ENCODE results near the gene NEGR1.

The NEGR1 gene

DNA sequence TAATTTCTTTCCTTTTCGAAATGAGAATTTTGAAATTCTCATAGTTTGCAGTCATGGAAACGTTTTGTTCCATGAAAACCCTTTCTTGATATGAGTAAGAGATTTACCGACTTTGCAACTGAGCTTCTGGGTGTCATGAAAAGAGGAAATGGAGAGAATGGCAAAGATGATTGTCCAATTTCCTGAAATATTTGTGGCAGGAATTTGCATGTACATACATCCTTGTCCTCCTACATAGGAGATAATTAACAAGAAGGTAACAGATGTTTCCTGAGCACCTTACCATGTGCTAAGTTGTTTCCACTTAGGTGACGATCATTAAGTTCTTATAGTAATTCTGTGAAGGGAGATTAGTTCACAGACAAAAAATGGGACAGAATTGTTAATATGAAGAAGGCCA lies 170.7 kb downstream of the NEGR1 start:
- no peak for DNase-seq

GRCh38 chr1:72109916-72110315 lies 172.4 kb downstream of the NEGR1 start:
- DNase-seq, result no peak

DNA sequence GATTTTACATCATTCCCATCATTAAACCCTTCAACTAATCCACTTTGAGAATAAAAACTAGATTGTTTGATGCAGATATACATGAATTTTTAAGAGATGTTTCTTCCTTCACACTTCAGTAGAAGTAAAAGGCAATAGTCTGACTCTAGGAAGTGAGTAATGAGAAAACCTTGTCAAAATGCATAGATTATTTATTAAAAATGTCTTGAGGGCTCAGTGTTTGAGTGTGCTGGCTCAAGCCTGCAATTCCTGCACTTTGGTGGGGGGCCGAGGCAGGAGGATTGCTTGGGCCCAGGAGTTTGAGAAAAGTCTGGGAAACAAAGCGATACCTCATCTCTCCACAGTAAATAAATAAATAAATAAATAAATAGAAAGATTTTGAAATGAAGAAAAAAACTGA lies 177.1 kb downstream of the NEGR1 start:
- DNase-seq, result no peak

DNA sequence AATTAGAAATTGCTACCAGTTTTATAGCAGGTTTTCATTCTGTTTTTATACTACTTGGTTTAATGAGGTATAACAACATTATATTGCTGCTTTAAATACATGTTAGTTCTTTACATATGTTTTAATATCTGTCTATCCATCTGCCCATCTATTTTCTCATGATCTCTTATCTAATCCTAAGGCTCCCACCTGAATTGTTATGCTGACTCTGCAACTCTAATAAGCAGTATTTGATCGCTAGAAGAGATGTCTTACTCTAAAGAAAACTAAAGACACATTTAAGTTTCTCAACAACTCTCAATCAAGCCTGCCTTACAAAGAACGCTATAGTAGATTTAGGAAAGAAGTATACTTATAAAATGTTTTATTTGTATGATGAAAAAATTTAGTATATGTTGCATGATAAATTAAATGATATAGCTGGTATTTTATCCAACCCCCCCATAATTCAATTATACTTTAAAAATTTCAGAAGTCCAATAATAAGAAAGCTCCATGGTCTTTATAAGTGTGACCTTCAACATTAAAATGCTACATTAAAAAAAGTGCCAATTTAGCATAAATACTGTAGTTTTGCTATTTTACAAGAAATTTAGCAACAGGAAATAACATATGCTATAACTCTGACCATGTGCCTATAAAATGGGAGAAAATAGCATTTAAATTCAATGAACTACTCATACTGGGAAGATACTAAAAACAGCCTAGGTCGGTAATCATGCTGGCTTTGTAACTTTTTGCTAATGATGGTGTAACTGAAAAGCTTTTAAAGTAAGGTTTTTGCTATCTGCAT lies 180.3 kb downstream of the NEGR1 start:
- DNase-seq, result no peak

- DNase-seq, result no peak
These were observed 181.6 kb downstream of the NEGR1 start for GRCh38 chr1:72100771-72101170.

GRCh38 chr1:72097851-72098570 lies 184.3 kb downstream of the NEGR1 start:
- no peak for DNase-seq

GRCh38 chr1:72094209-72094608 lies 188.1 kb downstream of the NEGR1 start:
- no peak for DNase-seq

DNA sequence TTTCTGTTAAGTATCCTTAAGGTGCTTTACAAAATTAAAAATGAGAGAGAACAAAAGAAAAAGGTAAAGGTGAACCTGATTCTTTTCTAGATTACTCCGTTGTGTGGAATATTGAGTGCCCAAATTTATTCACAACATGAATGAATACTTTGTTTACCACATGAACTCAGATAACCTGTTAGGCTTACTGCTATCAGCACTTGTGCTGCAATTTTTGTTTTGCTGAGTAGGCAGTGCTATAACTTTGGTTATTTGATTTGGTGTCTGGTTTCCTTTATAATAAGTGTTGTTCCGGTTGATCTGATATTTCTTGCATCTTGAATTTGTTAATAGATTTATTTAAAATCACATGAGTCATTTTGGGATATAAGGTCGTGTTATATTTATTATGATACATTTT lies 195.9 kb downstream of the NEGR1 start:
- no peak for DNase-seq

GRCh38 chr1:72075425-72075824 lies 206.9 kb downstream of the NEGR1 start:
- DNase-seq, result no peak

GRCh38 chr1:72066431-72066830 lies 215.9 kb downstream of the NEGR1 start:
- no peak for DNase-seq

DNA sequence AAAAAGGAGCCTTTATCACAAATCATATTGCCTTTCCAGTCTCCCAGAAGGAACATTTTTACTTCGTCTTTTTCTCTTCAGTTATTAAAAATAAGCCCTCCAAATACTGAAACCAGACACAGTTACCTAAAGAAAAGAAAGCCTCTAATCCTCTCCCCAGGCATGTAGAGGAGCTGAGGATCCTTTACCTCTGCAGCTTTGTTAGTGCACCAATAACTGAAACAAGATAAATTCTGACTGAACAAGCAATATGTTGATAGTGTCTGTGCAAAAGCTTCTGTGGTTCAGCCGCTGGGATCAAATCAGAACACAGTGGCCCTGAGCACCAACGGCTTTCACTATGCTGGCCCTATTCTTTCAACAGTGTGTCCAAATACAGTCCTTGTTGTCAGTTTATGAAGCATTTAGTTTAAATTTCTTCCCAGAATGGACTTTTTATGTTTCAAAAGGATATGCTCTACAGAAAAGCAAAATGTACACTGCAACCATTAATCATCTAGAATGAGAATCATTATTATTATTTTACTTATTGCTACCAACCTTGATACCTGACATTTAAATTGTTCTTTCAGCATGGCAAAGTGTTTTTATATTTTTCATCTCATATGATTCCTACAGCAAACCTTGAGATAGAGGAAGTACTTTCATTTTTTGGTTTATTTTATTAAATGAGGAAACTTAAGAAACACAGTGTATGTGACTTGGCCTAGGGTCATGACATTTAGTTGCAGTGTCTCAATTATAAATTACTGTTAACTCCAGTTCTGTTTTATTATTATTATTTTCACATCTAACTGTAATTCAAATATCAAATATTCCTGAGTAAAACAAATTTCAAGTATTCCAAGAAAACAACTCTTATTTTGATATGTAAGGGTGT lies 217.9 kb downstream of the NEGR1 start:
- no peak for DNase-seq

DNA sequence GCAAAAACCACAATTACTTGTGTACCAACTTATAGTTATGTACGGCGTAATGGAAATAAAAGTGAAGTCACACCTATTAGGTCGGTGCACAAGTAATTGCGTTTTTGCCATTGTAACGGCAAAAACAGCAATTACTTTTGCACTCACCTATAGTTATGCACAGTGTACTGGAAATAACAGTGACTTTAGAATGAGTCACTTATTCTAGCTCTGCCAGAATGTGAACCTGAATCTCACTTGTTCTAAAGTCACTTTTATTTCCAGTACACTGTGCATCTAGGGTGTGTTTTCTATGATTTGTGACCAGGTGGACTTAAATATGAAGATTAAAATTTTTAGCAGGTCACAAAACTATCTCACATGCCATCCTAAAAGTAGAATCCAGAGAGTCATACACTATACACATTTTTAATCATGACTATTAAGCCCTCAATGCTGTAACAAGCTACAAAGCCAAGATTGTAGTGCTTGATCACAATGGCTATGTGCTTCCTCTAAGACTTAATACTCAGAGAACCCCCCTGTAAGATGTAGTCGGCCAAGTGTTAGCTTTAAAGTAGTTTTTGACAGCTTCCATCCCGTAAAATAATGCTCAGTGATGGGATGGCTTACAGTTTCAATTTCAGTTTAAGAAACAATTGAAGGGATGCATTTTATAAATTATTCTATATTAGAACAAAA lies 218.8 kb downstream of the NEGR1 start:
- DNase-seq, result no peak

GRCh38 chr1:72062584-72062983 lies 219.8 kb downstream of the NEGR1 start:
- no peak for DNase-seq

DNA sequence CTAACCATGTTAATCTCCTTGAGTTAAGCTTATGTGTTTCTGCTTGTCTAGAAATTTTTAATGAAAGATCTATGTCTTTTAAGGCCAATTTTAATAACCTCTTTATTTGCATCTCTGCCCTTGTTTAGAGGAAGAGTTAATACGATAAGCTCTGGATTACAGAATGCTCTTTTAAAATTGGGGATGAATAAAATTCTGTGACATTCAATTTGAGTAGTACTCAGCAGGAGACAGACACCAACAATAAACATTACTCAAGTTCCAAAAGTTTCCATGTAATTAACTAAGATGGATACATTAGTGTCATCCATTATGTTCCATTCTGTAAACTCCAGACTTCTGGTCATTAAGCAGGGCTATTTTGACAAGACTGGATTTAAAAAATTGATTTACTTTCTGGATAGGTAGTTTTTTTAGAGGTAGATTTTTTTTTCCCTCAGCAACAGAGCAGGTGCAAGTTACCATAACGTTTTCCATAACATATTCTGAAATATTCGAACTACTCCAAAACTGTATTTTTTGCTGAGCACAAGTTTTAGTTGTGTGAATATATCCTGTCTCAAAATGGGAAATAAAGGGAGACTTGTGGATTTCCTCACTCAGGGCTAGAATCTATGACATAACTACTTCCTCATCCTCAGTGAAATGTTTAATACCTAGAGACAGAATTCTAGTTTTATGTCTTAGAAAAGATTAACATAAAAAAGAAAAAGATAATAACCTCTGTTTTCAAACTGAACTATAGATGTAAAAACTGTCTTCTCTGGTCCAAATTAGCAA lies 221.7 kb downstream of the NEGR1 start:
- DNase-seq, result no peak

GRCh38 chr1:72056516-72056915 lies 225.8 kb downstream of the NEGR1 start:
- no peak for DNase-seq

- no peak for DNase-seq
These were observed 230.8 kb downstream of the NEGR1 start for GRCh38 chr1:72051538-72051937.

DNA sequence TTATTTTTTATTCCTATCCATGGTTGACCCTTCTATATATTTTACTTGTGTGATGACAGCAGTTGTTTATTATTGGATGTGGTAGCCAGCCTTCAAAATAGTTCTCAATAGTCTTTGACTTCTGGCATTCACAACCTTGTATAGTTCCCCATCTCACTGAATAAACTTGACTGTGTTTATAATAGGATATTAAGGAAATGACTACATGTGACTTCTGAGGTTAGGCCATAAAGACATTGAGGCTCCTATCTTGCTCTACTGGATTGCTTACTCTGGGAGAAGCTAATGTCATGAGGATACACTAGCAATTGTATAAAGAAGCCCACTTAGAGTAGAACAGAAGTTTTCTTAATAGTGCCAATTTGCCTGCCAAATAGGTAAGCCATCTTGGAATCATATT lies 231.8 kb downstream of the NEGR1 start:
- no peak for DNase-seq

DNA sequence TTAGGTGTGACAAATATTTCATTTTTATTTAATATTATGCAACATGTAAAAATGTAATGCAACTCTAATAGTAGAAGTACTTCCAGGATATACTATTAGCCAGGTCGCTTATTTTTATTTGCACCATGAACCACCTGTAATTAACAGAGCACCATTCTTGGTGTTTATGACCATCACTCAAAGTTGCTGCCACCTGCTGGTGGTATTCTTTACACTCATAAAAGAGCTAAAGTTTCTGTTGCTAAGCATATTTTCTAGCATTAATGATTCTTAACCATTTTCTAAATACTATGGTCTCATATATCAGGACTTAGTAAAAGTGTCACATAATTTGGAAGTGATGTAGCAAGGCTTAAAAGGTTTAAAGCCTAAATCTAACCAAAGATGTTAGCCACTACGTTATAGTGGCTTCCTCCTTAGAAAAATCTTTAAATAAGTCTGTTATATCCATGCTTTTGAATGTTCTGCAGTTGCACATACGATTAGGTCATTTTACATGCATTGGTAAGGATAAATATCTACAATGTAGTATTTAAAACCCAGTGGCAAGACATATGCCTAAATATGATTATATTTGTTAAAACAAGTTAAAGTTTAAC lies 244.5 kb downstream of the NEGR1 start:
- peak; percentile 74 for DNase-seq

DNA sequence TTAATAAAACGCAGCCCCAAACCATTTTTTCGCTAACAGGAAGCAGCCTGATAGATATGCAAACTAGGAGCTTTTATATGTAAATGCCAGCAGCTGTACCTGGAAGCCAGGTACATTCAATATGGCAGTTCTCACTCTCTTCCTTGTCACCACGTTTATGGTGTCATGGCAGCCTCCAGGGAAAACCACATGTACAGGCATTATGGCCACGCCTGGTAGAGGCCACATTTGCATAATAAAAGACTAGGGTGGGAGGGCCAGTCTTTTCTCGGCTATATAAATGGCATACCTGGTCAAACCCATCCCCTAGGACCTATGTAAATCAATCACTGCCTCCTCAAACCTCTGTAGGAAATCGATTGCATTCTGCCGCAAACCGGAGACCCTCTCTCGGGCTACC lies 247.5 kb downstream of the NEGR1 start:
- DNase-seq, result no peak

- no peak for DNase-seq
These were observed 259.0 kb downstream of the NEGR1 start for GRCh38 chr1:72023063-72023930.

DNA sequence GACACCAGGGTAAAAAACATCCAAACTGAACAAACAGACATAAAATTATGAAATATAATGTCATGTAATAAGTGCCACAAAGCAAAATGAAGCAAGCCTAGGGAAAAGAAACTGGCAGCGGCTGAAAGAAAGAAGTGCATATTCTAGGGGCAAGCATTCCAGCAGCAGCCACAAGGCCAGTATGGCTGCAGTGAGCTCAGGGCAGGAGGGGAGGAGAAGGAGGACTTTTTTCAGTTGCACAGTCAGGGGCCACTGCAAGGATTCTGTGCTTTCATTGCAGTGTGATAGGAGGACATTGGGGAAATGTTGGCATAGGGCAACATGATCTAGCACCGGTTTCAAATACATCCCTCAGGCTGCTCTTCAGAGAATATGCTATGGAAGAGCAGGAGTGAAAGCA lies 263.8 kb downstream of the NEGR1 start:
- DNase-seq, result no peak
